Measurements from ENCODE around the gene GCFC2.
A peak's percentile ranks its signal among the peaks of the same experiment; 100 is the strongest.

DNA sequence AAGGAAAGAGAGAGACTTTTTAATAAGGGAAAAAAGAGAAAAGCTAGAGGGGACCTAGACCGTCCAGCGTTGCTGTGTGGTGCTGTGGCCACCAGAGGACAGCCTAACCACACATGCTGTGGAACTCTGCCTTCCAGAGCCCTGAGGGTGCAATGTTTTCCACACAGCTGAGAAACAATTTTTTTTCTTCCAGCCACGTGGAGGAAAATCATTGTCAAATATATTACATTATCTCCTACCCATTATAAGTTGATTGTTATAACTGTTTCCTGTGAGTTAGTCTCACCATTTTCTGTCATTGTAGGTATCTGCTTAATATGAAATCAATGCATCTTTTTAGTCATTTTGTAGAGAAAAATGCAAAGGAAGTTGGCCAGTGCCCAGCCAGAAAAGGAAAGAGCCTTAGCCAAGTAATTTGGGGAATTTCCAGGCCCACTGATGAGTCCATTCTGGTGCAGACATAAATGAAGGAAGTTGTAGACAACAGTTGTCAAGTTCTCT lies 70.0 kb downstream of the GCFC2 start:
- no peak for TF ChIP-seq CTBP1 (IDR thresholded peaks at IDR 0.05; ENCODE audit: borderline replicate concordance)
- no peak for TF ChIP-seq SP1 (IDR thresholded peaks at IDR 0.05)
- peak; percentile 84 for TF ChIP-seq ZNF384 (IDR thresholded peaks at IDR 0.05)
- TF ChIP-seq SUZ12 (IDR thresholded peaks at IDR 0.05) = no peak
- no peak for TF ChIP-seq FOXK2 (IDR thresholded peaks at IDR 0.05)
- TF ChIP-seq TARDBP (IDR thresholded peaks at IDR 0.05) = no peak
- TF ChIP-seq ARNT (IDR thresholded peaks at IDR 0.05) = no peak
- no peak for TF ChIP-seq BHLHE40 (IDR thresholded peaks at IDR 0.05; ENCODE audit: borderline replicate concordance)
- TF ChIP-seq, protein P1, sequence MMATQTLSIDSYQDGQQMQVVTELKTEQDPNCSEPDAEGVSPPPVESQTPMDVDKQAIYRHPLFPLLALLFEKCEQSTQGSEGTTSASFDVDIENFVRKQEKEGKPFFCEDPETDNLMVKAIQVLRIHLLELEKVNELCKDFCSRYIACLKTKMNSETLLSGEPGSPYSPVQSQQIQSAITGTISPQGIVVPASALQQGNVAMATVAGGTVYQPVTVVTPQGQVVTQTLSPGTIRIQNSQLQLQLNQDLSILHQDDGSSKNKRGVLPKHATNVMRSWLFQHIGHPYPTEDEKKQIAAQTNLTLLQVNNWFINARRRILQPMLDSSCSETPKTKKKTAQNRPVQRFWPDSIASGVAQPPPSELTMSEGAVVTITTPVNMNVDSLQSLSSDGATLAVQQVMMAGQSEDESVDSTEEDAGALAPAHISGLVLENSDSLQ (IDR thresholded peaks at IDR 0.05) = no peak
- no peak for TF ChIP-seq LEF1 (IDR thresholded peaks at IDR 0.05; ENCODE audit: borderline replicate concordance)
- no peak for TF ChIP-seq ELF4 (IDR thresholded peaks at IDR 0.05)
- no peak for TF ChIP-seq FOXM1 (IDR thresholded peaks at IDR 0.05; ENCODE audit: borderline replicate concordance)
- no peak for TF ChIP-seq HDGF (IDR thresholded peaks at IDR 0.05; ENCODE audit: borderline replicate concordance)
